Gastrocnemius medialis (tissue), 4 donors: ENCODE measurements around the gene UAP1L1.

ENCODE experiments used
- CTCF ChIP-seq, 5 experiments: fragments of 450-650 bp in 3 of 5; fragments of 200-600 bp in 2 of 5; sonication (generic) in 2 of 5; IDR thresholded peaks in 4 of 5; conservative IDR thresholded peaks in 1 of 5; 1 replicate in 4 of 5; 2 replicates in 1 of 5; pipeline ENCODE4 v1.5.1; 2016 to 2019; ENCODE audit warnings: antibody characterized with exemption in 5 of 5, mild to moderate bottlenecking in 3 of 5, moderate library complexity in 3 of 5
- POLR2A ChIP-seq, 2 donors: fragments of 450-650 bp; IDR thresholded peaks; one replicate each; pipeline ENCODE4 v1.6.1; 2017; ENCODE audit warnings: antibody characterized with exemption in 2 of 2, mild to moderate bottlenecking in 2 of 2, moderate library complexity in 2 of 2

- TF ChIP-seq CTCF (IDR thresholded peaks at IDR 0.05 in 4 of 5, conservative IDR thresholded peaks at IDR 0.05 in 1 of 5) = no peak
- TF ChIP-seq POLR2A (IDR thresholded peaks at IDR 0.05) = no peak
Measured at GRCh38 chr9:137052998-137053943, 24.0 kb upstream of the UAP1L1 start.
